HepG2 (cell line): ENCODE results near the gene MRPL27. TPM values are rescaled to one million over a fixed set of nuclear protein-coding genes. Genes with fewer than 3 reads are reported as not detected.

ENCODE experiments used
- AGO1 ChIP-seq: fragments of 200-400 bp; formaldehyde crosslinking; IDR thresholded peaks from 2 replicates; pipeline ENCODE4 v1.6.1; 2017; ENCODE audit warnings: mild to moderate bottlenecking, low read depth, low read length, moderate library complexity; ENCODE audit not compliant: poor library complexity, severe bottlenecking
- ARID2 ChIP-seq: sonication (generic); formaldehyde crosslinking; IDR thresholded peaks from 2 replicates; pipeline ENCODE4 v1.8.1; 2022; ENCODE audit warnings: mild to moderate bottlenecking, missing genetic modification reagents, borderline replicate concordance
- ASH2L ChIP-seq: fragments of 300-600, 200-600 bp; sonication (generic); IDR thresholded peaks from 2 replicates; pipeline ENCODE4 v1.7.0; 2017; ENCODE audit warnings: low read depth, mild to moderate bottlenecking, moderate library complexity, mixed read lengths, low read length; ENCODE audit not compliant: insufficient read length
- DRAP1 ChIP-seq: IDR thresholded peaks from 2 replicates; pipeline ENCODE4 v1.6.1; 2016; ENCODE audit warnings: missing genetic modification reagents, missing compliant biosample characterization
- EED ChIP-seq: sonication (generic); formaldehyde crosslinking; IDR thresholded peaks from 2 replicates; pipeline ENCODE4 v1.5.0; 2020; ENCODE audit warnings: mild to moderate bottlenecking, missing genetic modification reagents
- HOXA3 ChIP-seq: sonication (generic); formaldehyde crosslinking; IDR thresholded peaks from 2 replicates; pipeline ENCODE4 v1.5.0; 2020; ENCODE audit warnings: missing genetic modification reagents
- ISL2 ChIP-seq: sonication (generic); formaldehyde crosslinking; IDR thresholded peaks from 2 replicates; pipeline ENCODE4 v1.5.0; 2020; ENCODE audit warnings: missing genetic modification reagents
- KLF11 ChIP-seq: IDR thresholded peaks from 2 replicates; pipeline ENCODE4 v1.6.1; 2016; ENCODE audit warnings: missing compliant biosample characterization
- NFATC3 ChIP-seq: sonication (generic); formaldehyde crosslinking; IDR thresholded peaks from 2 replicates; pipeline ENCODE4 v1.5.1; 2020; ENCODE audit warnings: mild to moderate bottlenecking, missing genetic modification reagents
- NR1H2 ChIP-seq: sonication (generic); formaldehyde crosslinking; IDR thresholded peaks from 2 replicates; pipeline ENCODE4 v1.8.1; 2022; ENCODE audit warnings: low read depth, missing genetic modification reagents, borderline replicate concordance
- PLSCR1 ChIP-seq: sonication (generic); formaldehyde crosslinking; IDR thresholded peaks from 2 replicates; pipeline ENCODE4 v1.5.0; 2020; ENCODE audit warnings: missing genetic modification reagents, mild to moderate bottlenecking, borderline replicate concordance
- SAP130 ChIP-seq: IDR thresholded peaks from 2 replicates; pipeline ENCODE4 v1.6.1; 2016; ENCODE audit warnings: low read depth
- SRF ChIP-seq: IDR thresholded peaks from 2 replicates; pipeline ENCODE4 v1.6.1; 2011; ENCODE audit warnings: mild to moderate bottlenecking, low read depth, low read length, moderate library complexity
- SSRP1 ChIP-seq: IDR thresholded peaks from 2 replicates; pipeline ENCODE4 v1.6.1; 2016; ENCODE audit warnings: control low read depth
- STAT5B ChIP-seq: sonication (generic); formaldehyde crosslinking; IDR thresholded peaks from 2 replicates; pipeline ENCODE4 v1.4.0; 2020; ENCODE audit warnings: missing genetic modification reagents
- TP53 ChIP-seq: sonication (generic); formaldehyde crosslinking; conservative IDR thresholded peaks from 2 replicates; pipeline ENCODE4 v1.4.0; 2020; ENCODE audit warnings: missing genetic modification reagents
- ZBTB20 ChIP-seq: sonication (generic); formaldehyde crosslinking; IDR thresholded peaks from 2 replicates; pipeline ENCODE4 v1.8.1; 2023; ENCODE audit warnings: missing genetic modification reagents, low read depth, mild to moderate bottlenecking, borderline replicate concordance
- ZNF260 ChIP-seq: sonication (generic); formaldehyde crosslinking; IDR thresholded peaks from 2 replicates; pipeline ENCODE4 v1.4.0; 2020; ENCODE audit warnings: missing genetic modification reagents, low read depth, mild to moderate bottlenecking, borderline replicate concordance
- ZNF264 ChIP-seq: sonication (generic); formaldehyde crosslinking; IDR thresholded peaks from 2 replicates; pipeline ENCODE4 v1.4.0; 2020; ENCODE audit warnings: missing genetic modification reagents
- ZNF280B ChIP-seq: sonication (generic); formaldehyde crosslinking; IDR thresholded peaks from 2 replicates; pipeline ENCODE4 v1.5.0; 2020; ENCODE audit warnings: missing genetic modification reagents, mild to moderate bottlenecking, borderline replicate concordance
- ZNF367 ChIP-seq: sonication (generic); formaldehyde crosslinking; IDR thresholded peaks from 2 replicates; pipeline ENCODE4 v1.4.0; 2020; ENCODE audit warnings: missing genetic modification reagents, borderline replicate concordance
- ZNF512 ChIP-seq: sonication (generic); formaldehyde crosslinking; IDR thresholded peaks from 2 replicates; pipeline ENCODE4 v1.4.0; 2020; ENCODE audit warnings: mild to moderate bottlenecking, missing genetic modification reagents
- ZNF556 ChIP-seq: sonication (generic); formaldehyde crosslinking; IDR thresholded peaks from 2 replicates; pipeline ENCODE4 v1.4.0; 2020; ENCODE audit warnings: mild to moderate bottlenecking, missing genetic modification reagents, borderline replicate concordance
- polyA plus RNA-seq, 8 experiments: library from polyadenylated mRNA; depleted of rRNA in 3 of 8; stranded (reverse) in 7 of 8; unstranded in 1 of 8; fragments of >200 nt; fragmentation: Illumina TruSeq in 4 of 8; extraction: Trizol in 4 of 8; gene quantifications; 2 replicates each; pipeline versions ENCODE4 v1.2.1 to v1.2.3, GENCODE V29; 2011 to 2016; ENCODE audit warnings: low read depth in 4 of 8, missing spikeins in 1 of 8, mixed read lengths in 1 of 8; ENCODE audit not compliant: insufficient read depth in 1 of 8
- total RNA-seq, 5 experiments: library from RNA; depleted of rRNA; stranded (reverse); fragments of >200 nt; fragmentation: Illumina TruSeq; extraction: Trizol; gene quantifications; 2 replicates each; pipeline ENCODE4 v1.2.3, GENCODE V29; 2016; ENCODE audit warnings: low read depth in 1 of 5

The MRPL27 gene
- total and polyA plus RNA-seq, 2 of the 13 experiments (the other 11 are each of a cell fraction or from before 2014, with no cell fraction given) = 137 to 217 TPM

GRCh38 chr17:50361561-50362480, 11.2 kb downstream of the MRPL27 start (continued):
- TF ChIP-seq NFATC3 (CRISPR knock-in tag) (0 out of 2 replicates have a peak, but pooled peaks have one; percentile 46), NR1H2 (CRISPR knock-in tag) (no peak), EED (CRISPR knock-in tag) (no peak), ZNF367 (CRISPR knock-in tag) (no peak), SRF (no peak), ZNF280B (CRISPR knock-in tag) (no peak), ISL2 (CRISPR knock-in tag) (no peak), KLF11 (no peak; the same call in 1 of the 2 replicates), DRAP1 (CRISPR knock-in tag) (no peak), HOXA3 (CRISPR knock-in tag) (no peak), ZBTB20 (CRISPR knock-in tag) (no peak), STAT5B (CRISPR knock-in tag) (no peak), ARID2 (no peak), PLSCR1 (CRISPR knock-in tag) (no peak), ZNF264 (CRISPR knock-in tag) (no peak), SSRP1 (CRISPR knock-in tag) (peak; percentile 88), ASH2L (no peak), ZNF260 (CRISPR knock-in tag) (no peak), TP53 (CRISPR knock-in tag) (no peak), AGO1 (no peak), ZNF512 (CRISPR knock-in tag) (no peak), ZNF556 (CRISPR knock-in tag) (no peak), SAP130 (CRISPR knock-in tag) (peak; percentile 76)
